ENCODE measurements around the gene CDK5. TPM values are rescaled to one million over a fixed set of nuclear protein-coding genes. Genes with fewer than 3 reads are reported as not detected.
"Not testable (repeated sequence)": the region's sequence is repeated elsewhere in the genome, so short reads cannot be mapped to it uniquely, and the experiment has no call there.

CDK5 gene
- total RNA-seq, 1 experiment from 2014 or later, result 19.8 TPM

DNA sequence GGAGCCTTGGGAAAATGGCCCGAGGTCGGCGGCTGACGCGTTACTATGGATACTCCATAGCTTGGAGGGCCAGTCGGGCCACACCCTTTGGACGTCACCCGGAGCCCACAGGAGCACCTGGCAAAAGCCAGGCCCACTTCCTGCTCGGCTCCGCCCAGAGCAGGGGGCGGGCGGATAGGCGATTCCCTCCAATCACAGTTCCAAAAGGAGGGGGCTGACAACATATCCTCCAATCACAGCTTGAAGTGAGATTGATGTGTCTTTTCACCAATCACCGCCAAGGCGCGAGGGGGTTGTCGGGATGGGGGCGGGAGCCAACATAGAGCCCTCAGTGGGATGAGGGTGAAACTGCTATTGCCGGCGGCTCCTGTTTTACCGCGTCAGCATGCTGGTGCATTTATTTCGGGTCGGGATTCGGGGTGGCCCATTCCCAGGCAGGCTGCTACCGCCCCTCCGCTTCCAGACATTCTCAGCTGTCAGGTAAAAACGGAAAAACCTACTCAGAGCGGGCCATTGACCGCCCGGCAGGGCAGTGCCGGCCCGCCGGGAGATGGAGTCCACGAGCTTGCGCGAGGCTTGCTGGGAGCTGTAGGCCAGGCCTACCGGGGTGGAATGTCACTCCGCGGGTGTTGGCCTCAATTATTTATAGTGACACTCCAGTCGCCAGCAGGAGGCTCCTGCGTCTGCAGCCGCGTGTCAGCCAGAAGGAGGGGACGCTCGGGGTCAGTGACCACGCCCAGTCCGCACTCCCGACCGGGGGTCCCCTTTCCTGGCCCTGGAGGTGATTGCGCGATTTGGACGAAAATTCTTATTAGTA lies 29.4 kb downstream of the CDK5 start, which contains the start of gene ABCB8 (continued):
- TF ChIP-seq, protein P1, sequence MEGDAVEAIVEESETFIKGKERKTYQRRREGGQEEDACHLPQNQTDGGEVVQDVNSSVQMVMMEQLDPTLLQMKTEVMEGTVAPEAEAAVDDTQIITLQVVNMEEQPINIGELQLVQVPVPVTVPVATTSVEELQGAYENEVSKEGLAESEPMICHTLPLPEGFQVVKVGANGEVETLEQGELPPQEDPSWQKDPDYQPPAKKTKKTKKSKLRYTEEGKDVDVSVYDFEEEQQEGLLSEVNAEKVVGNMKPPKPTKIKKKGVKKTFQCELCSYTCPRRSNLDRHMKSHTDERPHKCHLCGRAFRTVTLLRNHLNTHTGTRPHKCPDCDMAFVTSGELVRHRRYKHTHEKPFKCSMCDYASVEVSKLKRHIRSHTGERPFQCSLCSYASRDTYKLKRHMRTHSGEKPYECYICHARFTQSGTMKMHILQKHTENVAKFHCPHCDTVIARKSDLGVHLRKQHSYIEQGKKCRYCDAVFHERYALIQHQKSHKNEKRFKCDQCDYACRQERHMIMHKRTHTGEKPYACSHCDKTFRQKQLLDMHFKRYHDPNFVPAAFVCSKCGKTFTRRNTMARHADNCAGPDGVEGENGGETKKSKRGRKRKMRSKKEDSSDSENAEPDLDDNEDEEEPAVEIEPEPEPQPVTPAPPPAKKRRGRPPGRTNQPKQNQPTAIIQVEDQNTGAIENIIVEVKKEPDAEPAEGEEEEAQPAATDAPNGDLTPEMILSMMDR (IDR thresholded peaks at IDR 0.05 in 2 of 3, conservative IDR thresholded peaks at IDR 0.05 in 1 of 3; ENCODE audit: borderline replicate concordance in 1 of 3, insufficient read depth in 1 of 3, low read depth in 2 of 3, low read length in 2 of 3), result peak in 2 of 3 experiments; percentile 41 to 46; a peak in 4 of 6 replicates
- TF ChIP-seq EGR1 (IDR thresholded peaks at IDR 0.05; ENCODE audit: low read depth), result no peak
- TF ChIP-seq CBX3 (IDR thresholded peaks at IDR 0.05; ENCODE audit: low read depth), result no peak
- TF ChIP-seq POLR2AphosphoS5 (IDR thresholded peaks at IDR 0.05; ENCODE audit: low read depth, low read length), result peak; percentile 71
- TF ChIP-seq TCF7L2 (IDR thresholded peaks at IDR 0.05; ENCODE audit: borderline replicate concordance, extremely low read depth, insufficient read depth, insufficient read length), result no peak
- no peak for TF ChIP-seq EZH2 (IDR thresholded peaks at IDR 0.05)
- peak; percentile 71; the same call in 1 of the 2 replicates for TF ChIP-seq ZFX (IDR thresholded peaks at IDR 0.05)
- TF ChIP-seq CEBPB (IDR thresholded peaks at IDR 0.05; ENCODE audit: low read depth), result no peak
- TF ChIP-seq, protein P2, sequence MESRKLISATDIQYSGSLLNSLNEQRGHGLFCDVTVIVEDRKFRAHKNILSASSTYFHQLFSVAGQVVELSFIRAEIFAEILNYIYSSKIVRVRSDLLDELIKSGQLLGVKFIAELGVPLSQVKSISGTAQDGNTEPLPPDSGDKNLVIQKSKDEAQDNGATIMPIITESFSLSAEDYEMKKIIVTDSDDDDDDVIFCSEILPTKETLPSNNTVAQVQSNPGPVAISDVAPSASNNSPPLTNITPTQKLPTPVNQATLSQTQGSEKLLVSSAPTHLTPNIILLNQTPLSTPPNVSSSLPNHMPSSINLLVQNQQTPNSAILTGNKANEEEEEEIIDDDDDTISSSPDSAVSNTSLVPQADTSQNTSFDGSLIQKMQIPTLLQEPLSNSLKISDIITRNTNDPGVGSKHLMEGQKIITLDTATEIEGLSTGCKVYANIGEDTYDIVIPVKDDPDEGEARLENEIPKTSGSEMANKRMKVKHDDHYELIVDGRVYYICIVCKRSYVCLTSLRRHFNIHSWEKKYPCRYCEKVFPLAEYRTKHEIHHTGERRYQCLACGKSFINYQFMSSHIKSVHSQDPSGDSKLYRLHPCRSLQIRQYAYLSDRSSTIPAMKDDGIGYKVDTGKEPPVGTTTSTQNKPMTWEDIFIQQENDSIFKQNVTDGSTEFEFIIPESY (IDR thresholded peaks at IDR 0.05; ENCODE audit: extremely low read depth, insufficient replicate concordance, low read length), result no peak
- no peak for TF ChIP-seq SP1 (IDR thresholded peaks at IDR 0.05; ENCODE audit: low read depth)

DNA sequence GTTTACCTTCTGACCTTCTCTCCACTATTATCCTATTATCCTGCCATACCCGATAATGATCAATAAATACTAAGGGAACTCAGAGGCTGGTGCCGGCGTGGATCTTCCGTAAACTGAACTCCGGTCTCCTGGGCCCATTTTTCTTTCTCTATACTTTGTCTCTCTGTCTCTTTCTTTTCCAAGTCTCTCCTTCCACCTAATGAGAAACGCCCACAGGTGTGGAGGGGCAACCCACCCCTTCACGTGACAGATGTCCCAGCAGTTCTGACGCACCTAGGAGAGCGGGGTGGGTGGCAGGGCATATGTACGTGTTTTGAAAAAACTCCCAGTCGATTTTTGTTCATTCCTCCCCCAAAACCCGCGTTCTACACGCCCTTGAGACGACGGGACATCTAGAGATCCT lies 30.0 kb downstream of the CDK5 start:
- ATAC-seq, result peak; percentile 1
- intact Hi-C loops (cut with micrococcal nuclease), result loop anchor here (1.0 to 5.0 kb wide), 2 partner anchors 31 to 85 kb away; no protein-coding TSS in a partner anchor
- POLR2A ChIA-PET, result interaction anchor here (0.8 to 2.0 kb wide), 10 partner anchors 9 to 200 kb away, joined by 3 to 11 read pairs (median 4); partner anchors contain the start of gene ABCF2
- H2AFZ ChIP-seq (ENCODE audit: low read depth, low read length, poor library complexity, severe bottlenecking); H3K27me3 ChIP-seq (ENCODE audit: insufficient read depth, low read length); H4K20me1 ChIP-seq (ENCODE audit: insufficient read depth); H3K79me2 ChIP-seq (ENCODE audit: insufficient read depth, low read length); H3K9me2 ChIP-seq (ENCODE audit: insufficient read depth); H3K36me3 ChIP-seq (ENCODE audit: control insufficient read depth in 1 of 2, insufficient read depth in 2 of 2, low read length in 2 of 2); DNase-seq (ENCODE audit: low read depth, low spot score); H3K9me3 ChIP-seq (ENCODE audit: control insufficient read depth in 1 of 2, insufficient read depth in 1 of 2, low read depth in 1 of 2, low read length in 2 of 2): not testable (repeated sequence)
- Histone ChIP-seq H3K27ac (ENCODE audit: low read depth, low read length) (peak overlapping the region; percentile 26), H3K9ac (ENCODE audit: low read length) (peak overlapping the region; percentile 77), H3K4me1 (ENCODE audit: control insufficient read depth in 1 of 2, insufficient read depth in 2 of 2, low read length in 2 of 2) (peaks cover 6 to 56% of the 10 kb centered on the region in 2 experiments), H3K4me3 (replicated peaks in 1 of 2; ENCODE audit: low read depth in 1 of 2, low read length in 2 of 2) (peak overlapping the region; percentile 13 to 72), H3K4me2 (ENCODE audit: low read length) (peak overlapping the region; percentile 80)
- CTCF ChIA-PET, result interaction anchor here (0.9 to 1.6 kb wide), 10 partner anchors 8 to 151 kb away, joined by 4 to 33 read pairs (median 6); partner anchors contain the start of gene NOS3
- RAD21 ChIA-PET (ENCODE audit: low non-redundant PET in 1 of 2, low total read pairs in 2 of 2, uncharacterized antibody in 2 of 2, unreplicated experiment in 2 of 2), result interaction anchor here in 1 of 2 experiments (0.7 to 1.2 kb wide), 3 partner anchors 35 to 62 kb away, joined by 3 to 4 read pairs (median 3); no protein-coding TSS in a partner anchor
- BruUV-seq (replicated peaks), result TSS peak; percentile 74

All from HCT116 (cell line).